MM.1S (cell line): Measurements from ENCODE around the gene RFNG.

ENCODE experiments used
- DNase-seq: peaks from one replicate; pipeline ENCODE4 v3.0.0-alpha.2; 2015
- H2AFZ ChIP-seq: fragments of 300-600 bp; sonication (generic); 2 replicates; pipeline ENCODE4 v1.6.0; 2016; ENCODE audit warnings: antibody characterized with exemption, low read length
- H3F3A ChIP-seq: fragments of 300-600 bp; sonication (generic); 2 replicates; pipeline ENCODE4 v1.6.1; 2016; ENCODE audit warnings: mild to moderate bottlenecking, antibody characterized with exemption, low read length, moderate library complexity, mixed read lengths; ENCODE audit not compliant: insufficient read depth
- H3K27ac ChIP-seq: fragments of 300-600 bp; sonication (generic); 2 replicates; pipeline ENCODE4 v1.5.1; 2016; ENCODE audit warnings: mild to moderate bottlenecking, low read length
- H3K27me3 ChIP-seq: fragments of 300-600 bp; sonication (generic); replicated peaks from 2 replicates; pipeline ENCODE4 v1.6.0; 2016; ENCODE audit warnings: low read length; ENCODE audit not compliant: insufficient read depth
- H3K36me3 ChIP-seq: fragments of 300-600 bp; sonication (generic); replicated peaks from 2 replicates; pipeline ENCODE4 v1.6.1; 2016; ENCODE audit warnings: mild to moderate bottlenecking, low read length, mixed read lengths; ENCODE audit not compliant: insufficient read depth
- H3K4me1 ChIP-seq: fragments of 300-600 bp; sonication (generic); 2 replicates; pipeline ENCODE4 v1.6.1; 2016; ENCODE audit warnings: low read length, mixed read lengths
- H3K4me2 ChIP-seq: fragments of 300-600 bp; sonication (generic); 2 replicates; pipeline ENCODE4 v1.6.0; 2016; ENCODE audit warnings: low read depth, low read length
- H3K4me3 ChIP-seq: fragments of 300-600 bp; sonication (generic); 2 replicates; pipeline ENCODE4 v1.5.1; 2016; ENCODE audit warnings: low read length, mixed read lengths
- H3K79me2 ChIP-seq: fragments of 300-600 bp; sonication (generic); 2 replicates; pipeline ENCODE4 v1.6.1; 2016; ENCODE audit warnings: mixed run types, low read length, mixed read lengths
- H3K9ac ChIP-seq: fragments of 300-600 bp; sonication (generic); 2 replicates; pipeline ENCODE4 v1.6.1; 2016; ENCODE audit warnings: low read length, mixed read lengths
- H3K9me2 ChIP-seq: fragments of 300-600 bp; sonication (generic); replicated peaks from 2 replicates; pipeline ENCODE4 v1.6.1; 2016; ENCODE audit warnings: mild to moderate bottlenecking, low read length, mixed read lengths; ENCODE audit not compliant: insufficient read depth
- H3K9me3 ChIP-seq: fragments of 300-600 bp; sonication (generic); replicated peaks from 2 replicates; pipeline ENCODE4 v1.6.1; 2016; ENCODE audit warnings: mild to moderate bottlenecking, low read length, mixed read lengths; ENCODE audit not compliant: insufficient read depth
- H4K20me1 ChIP-seq: fragments of 300-600 bp; sonication (generic); 2 replicates; pipeline ENCODE4 v1.6.1; 2016; ENCODE audit warnings: mild to moderate bottlenecking, low read length, moderate library complexity, mixed read lengths; ENCODE audit not compliant: insufficient read depth
- CTCF ChIP-seq: fragments of 300-600 bp; sonication (generic); IDR thresholded peaks from 2 replicates; pipeline ENCODE4 v1.5.1; 2016; ENCODE audit warnings: antibody characterized with exemption, low read length, mixed read lengths
- EZH2 ChIP-seq: fragments of 300-600 bp; sonication (generic); optimal IDR thresholded peaks from 2 replicates; pipeline ENCODE3; 2017; ENCODE audit warnings: low read depth, mild to moderate bottlenecking, antibody characterized with exemption, low read length, mixed read lengths
- EZH2phosphoT487 ChIP-seq: fragments of 300-600 bp; sonication (generic); IDR thresholded peaks from 2 replicates; pipeline ENCODE4 v1.6.1; 2018; ENCODE audit warnings: antibody characterized with exemption, low read length

Gene RFNG

DNA sequence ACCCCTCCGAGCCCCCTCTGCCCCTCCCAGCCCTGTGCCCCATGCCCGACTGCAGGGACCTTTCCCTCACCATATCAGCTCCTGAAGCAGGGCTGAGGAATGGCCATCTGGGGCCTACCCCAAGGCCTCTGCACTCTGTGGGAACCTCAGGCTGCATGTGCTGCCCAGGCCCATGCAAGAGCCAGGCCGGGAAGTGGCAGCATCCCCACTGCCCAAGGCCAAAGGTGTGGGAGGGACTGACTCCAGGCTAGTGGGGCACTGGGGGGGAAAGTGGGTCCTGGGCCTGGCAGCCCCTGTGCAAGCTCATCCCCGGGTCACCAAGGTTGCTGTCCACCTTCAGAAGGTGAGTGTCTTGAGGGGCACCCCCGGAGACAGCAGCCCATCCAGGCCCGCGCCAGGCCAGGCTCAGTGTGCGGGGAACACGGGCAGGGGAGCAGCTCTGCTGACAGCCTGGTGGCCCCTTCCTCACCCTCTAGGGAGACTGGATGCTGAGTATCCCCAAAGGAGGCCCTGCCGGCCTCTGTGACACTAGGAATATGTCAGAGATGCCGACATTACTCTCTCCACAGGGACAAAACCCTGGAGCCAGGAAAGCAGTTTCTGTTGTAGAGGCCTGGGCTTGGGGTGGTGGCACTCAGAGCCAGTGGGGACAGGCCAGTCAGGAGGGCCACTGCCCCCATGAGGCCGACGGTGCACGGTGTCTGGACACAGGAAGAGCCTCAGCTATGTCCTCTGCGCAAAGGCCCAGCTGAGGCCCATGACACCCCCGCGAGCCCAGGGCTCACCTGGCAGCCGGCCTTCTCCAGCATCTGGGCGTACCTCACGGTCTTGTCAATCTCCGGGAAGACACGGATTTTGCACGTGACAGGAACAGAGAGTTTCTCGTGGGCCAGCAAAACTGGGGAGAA is 10.7 kb upstream of the RFNG start:
- Histone ChIP-seq H3K9me3 (no peaks in the 10 kb centered on the region), H3K27me3 (no peaks in the 10 kb centered on the region), H3K27ac (no peak overlapping the region), H3K9ac (no peak overlapping the region), H2AFZ (no peak overlapping the region), H3K4me1 (peaks cover 12% of the 10 kb centered on the region), H4K20me1 (peaks cover 3% of the 10 kb centered on the region; the same call in 1 of the 2 replicates), H3F3A (peaks cover 15% of the 10 kb centered on the region), H3K4me3 (no peak overlapping the region), H3K4me2 (no peak overlapping the region), H3K36me3 (0 out of 2 replicates have a peak, but pooled peaks cover 4% of the 10 kb centered on the region), H3K9me2 (no peaks in the 10 kb centered on the region), H3K79me2 (peaks cover 30% of the 10 kb centered on the region)
- no peak for TF ChIP-seq EZH2
- no peak for TF ChIP-seq CTCF
- no peak for TF ChIP-seq EZH2phosphoT487
- no peak for DNase-seq

- H3K36me3 ChIP-seq = 0 out of 2 replicates have a peak, but pooled peaks cover 4% of the 10 kb centered on the region
- no peak overlapping the region for H2AFZ ChIP-seq
- peaks cover 12% of the 10 kb centered on the region for H3K4me1 ChIP-seq
- no peak overlapping the region for H3K4me3 ChIP-seq
- peaks cover 15% of the 10 kb centered on the region for H3F3A ChIP-seq
- H3K9ac ChIP-seq = no peak overlapping the region
- H3K79me2 ChIP-seq = peaks cover 30% of the 10 kb centered on the region
- no peak overlapping the region for H3K4me2 ChIP-seq
- DNase-seq = no peak
- no peaks in the 10 kb centered on the region for H3K9me2 ChIP-seq
- H3K9me3 ChIP-seq = no peaks in the 10 kb centered on the region
- TF ChIP-seq CTCF (no peak), EZH2 (no peak), EZH2phosphoT487 (no peak)
- H3K27ac ChIP-seq = no peak overlapping the region
- peaks cover 3% of the 10 kb centered on the region; the same call in 1 of the 2 replicates for H4K20me1 ChIP-seq
- H3K27me3 ChIP-seq = no peaks in the 10 kb centered on the region
Observed at GRCh38 chr17:82061047-82061925, 9.7 kb upstream of the RFNG start.

- Histone ChIP-seq H3K27me3 (no peaks in the 10 kb centered on the region), H2AFZ (no peak overlapping the region), H3K36me3 (0 out of 2 replicates have a peak, but pooled peaks cover 4% of the 10 kb centered on the region), H3K27ac (no peak overlapping the region), H3K4me2 (no peak overlapping the region), H4K20me1 (peaks cover 3% of the 10 kb centered on the region; the same call in 1 of the 2 replicates), H3K4me3 (no peak overlapping the region), H3K79me2 (peaks cover 30% of the 10 kb centered on the region), H3K9me2 (no peaks in the 10 kb centered on the region), H3K4me1 (peaks cover 12% of the 10 kb centered on the region), H3K9ac (no peak overlapping the region), H3F3A (peaks cover 15% of the 10 kb centered on the region), H3K9me3 (no peaks in the 10 kb centered on the region)
- DNase-seq = no peak
- TF ChIP-seq CTCF (no peak), EZH2 (no peak), EZH2phosphoT487 (no peak)
Observed at GRCh38 chr17:82060614-82061013, 9.0 kb upstream of the RFNG start.
